GM19351 (cell line): ENCODE measurements around the gene RASGRF1.
"Not testable (repeated sequence)": the region's sequence is repeated elsewhere in the genome, so short reads cannot be mapped to it uniquely, and the experiment has no call there.

Experiments
- ATAC-seq: cut with Tn5 transposase; IDR thresholded peaks from one replicate; pipeline ENCODE4 v1.9.1; 2021; ENCODE audit warnings: mild to moderate bottlenecking, moderate library complexity; ENCODE audit not compliant: unreplicated experiment

RASGRF1 gene

DNA sequence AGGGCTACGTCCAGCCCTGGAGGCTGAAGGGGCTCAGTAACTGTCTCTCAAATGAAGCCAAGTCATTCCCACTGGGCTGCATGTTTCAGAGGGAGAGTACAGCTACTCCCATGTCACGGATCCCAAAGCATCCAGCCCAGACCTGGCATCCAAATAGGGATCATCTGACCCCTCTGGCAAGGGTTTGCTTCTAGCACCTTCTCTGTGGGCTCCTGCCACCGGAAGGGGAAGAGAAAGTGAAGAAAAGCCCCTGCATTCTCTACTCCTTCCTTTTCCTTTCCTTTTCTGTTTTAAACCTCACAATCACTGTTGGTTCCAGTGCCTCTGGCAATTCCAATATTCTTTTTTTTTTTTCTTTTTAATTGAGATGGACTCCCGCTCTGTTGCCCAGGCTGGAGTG lies 81.2 kb downstream of the RASGRF1 start:
- ATAC-seq, result no peak

DNA sequence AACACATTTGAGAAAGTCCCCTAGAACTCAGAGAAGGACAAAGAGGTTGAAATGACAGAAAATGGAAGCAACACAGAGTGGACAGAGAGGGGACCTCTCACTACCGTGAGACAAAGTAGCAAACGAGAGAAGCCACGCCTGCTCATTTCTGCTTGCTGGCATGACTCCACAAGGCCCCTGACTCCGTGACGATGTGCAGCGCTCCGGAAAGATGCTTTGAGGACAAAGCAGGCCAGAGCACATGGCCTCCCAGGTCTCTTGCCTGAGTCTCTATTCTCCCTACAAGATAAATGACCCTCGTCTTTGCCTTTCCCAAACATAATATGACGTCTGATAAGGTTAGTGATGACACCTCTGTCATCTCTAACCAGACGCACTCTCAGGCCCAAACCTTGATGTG lies 81.9 kb downstream of the RASGRF1 start:
- no peak for ATAC-seq

DNA sequence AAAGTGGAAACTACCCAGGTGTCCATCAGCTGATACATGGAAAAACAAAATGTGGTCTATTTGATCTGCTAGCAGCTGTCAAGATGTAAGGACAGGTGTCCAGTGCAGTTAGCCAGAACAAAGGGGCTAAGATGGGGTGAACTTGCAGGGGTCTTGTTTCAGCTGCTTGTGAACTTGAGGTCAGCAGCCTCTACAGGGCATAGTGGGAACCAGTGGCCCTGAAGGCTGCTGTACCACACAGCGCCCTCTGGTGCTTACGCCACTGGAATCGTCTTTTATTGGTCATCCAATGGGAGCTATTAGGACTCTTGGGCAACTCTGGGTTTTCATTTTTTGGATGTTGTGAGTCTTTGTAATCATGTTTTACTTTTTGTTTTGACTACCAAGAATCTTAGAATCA lies 83.5 kb downstream of the RASGRF1 start:
- no peak for ATAC-seq

DNA sequence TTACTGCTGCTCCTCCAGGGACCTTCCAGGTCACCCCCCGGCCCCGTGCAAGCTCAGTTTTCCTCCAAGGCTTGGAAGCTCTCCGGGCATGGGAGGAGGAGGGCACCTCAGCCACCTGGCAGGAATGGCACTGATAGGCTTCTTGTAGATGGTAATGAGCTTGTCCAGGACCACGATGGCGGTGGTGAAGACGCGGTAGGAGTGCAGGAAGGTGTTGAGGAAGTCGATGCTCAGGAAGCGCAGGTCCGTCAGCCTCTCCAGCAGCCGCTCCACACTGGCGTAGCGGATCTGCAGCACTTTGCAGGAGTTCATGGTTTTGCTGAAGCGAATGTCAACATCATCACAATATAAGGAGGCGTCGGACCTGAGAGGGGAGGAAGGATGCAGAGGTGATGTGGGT lies 84.5 kb downstream of the RASGRF1 start:
- ATAC-seq, result no peak

DNA sequence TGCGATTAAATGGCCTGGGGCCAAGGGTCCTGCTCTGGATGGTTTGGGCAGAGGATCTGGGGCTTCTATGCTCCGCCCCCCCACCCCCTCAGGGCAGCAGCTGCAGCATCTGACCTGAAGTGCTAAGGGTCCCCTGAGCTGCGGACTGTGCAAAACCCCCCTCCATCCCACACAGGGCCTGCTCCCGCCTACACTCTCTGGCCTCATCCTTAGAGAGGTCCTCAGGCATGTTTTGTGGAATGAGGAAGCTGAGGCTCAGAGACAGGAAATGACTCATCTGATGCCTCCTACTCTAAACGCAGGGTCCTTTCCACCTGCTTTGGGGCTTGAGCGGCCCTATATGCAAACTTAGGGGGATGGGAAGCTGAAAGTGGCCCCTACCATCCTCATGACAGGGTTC lies 86.2 kb downstream of the RASGRF1 start:
- peak; percentile 86 for ATAC-seq

DNA sequence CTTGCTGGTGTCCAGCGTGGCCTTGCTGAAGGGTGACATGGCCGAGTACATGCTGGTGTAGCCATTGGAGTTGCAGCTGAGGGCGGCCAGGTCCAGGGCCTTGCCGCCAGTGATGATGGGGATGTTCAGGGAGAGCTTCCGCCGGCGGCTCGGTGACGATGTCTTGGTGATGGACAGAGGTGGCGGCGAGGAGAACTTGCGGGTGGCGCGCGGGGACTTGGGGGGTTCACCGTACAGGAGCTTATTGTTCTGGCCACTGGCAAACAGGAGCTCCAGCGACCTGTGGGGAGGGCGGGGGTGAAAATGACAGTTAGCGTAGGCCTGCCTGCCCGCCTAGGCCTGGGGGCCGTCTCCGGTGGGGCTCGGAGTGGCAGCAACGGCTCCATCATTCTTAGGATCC lies 86.7 kb downstream of the RASGRF1 start:
- ATAC-seq, result no peak

DNA sequence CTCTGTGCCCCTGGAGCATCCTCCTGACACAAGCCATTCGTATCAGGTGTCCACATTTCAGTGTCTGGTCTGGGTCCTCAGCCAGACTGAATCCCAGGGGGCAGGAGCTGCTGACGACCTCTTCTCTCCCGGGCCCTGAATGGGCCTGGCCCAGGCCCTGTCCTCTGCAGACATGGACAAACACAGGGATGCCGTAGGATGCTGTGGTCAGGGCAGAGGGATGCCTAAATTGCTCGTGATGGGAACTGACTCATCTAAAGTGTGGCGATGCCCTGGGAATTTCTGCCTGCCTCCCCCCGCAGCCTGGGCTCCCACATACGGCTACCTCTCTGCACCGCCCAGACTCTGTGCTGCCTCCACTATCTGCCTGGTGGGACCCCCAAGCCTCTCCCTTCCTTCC lies 87.3 kb downstream of the RASGRF1 start:
- ATAC-seq, result no peak

DNA sequence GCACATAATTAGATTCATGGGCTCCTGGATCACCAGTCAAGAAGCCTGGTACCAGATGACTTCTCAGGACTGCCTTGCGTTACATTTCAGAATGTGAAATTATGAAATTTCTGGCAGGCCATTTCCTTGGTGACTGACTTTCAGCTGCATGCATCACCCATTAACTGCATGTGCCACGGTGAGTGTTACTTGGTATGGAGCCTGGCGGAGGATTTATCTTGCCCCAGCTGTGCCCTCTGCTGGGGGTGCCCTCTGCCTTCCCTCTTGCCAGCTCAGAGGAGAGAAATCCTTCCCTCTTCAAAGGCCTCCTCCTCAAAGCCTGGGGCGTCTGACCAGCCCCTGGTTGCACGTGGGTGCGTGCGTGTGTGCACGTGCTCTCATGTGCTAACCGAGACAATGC lies 88.0 kb downstream of the RASGRF1 start:
- no peak for ATAC-seq

DNA sequence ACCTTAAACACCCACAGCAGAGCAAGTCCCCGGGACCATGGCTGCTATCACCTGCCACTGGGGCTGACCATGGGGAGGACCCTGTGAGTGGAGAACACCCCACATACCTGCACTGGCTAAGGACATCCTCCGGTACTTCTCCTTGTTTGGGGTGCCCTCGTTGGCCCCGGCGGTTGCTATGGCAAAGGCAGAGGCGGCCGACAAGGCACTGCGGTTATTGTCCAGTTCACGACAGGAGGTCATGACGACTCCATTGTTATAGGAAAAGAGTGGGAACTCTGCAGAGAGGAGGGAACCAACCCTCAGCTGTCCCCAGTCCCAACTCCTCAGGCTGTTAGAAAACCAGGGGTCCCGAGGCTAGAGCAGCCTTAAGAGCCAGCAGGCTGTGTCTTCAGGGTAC lies 90.9 kb downstream of the RASGRF1 start:
- no peak for ATAC-seq

DNA sequence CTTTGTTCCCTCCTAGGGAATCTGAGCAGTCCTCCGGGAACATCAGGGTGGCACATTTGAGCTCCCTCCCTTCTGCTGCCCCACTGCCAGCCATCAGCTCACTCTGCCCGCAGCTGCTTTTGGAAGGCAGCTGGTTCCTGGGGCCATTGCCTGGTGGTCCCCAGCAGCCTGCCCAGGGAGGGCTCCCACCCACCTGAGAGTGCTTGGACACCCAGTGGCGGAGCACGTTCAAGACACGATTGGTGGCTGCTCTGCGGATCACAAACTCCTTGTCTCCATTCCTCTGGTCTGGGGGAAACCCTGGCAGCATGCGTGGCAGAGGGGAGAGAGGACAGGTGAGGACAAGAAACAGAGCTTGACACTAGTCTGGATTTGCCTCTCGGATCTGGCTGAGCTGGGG lies 92.1 kb downstream of the RASGRF1 start:
- ATAC-seq, result no peak

DNA sequence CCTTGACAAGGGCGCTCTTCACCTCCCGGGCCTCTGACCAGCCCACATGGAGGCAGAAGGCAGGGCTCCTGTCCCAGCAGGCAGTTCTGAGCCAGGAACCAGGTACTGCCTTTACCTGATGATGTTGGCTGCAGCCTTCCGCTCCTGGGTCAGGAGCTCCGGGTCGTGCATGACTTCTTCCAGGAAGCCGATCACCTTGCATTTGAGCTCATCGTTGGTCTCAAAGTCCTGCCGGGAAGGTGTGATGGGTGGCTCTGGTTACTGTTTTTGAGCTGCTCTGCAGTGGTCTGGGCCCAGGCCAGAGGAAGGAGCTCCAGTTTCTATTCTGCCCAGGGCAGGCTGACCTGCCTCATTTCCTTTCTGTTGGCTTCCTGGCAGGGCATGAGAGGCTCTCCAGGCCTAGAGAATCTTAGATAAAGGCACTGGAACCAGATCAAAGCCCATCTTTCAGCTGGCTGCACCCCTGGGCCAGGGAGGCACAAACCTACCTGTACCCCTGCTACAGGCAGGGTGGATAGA lies 92.5 kb downstream of the RASGRF1 start:
- ATAC-seq, result no peak

DNA sequence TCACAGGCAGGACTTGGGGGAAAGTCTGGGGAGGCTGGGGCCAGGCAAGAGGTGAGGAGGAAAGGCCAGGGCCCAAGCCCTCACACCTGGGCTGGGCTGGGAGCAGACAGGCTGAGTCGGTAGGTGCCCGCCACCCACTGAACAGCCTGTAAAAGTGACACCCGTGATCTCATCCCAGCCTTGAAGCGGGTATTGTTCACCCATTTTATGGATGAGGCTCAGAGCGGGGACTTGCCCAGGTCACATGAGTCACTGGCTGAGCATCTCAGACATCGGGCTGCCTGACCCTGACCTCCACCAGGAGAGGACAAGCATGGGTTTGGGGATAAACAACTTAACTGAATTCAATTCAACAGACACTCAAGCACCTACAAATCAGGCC lies 93.7 kb downstream of the RASGRF1 start:
- ATAC-seq, result no peak

DNA sequence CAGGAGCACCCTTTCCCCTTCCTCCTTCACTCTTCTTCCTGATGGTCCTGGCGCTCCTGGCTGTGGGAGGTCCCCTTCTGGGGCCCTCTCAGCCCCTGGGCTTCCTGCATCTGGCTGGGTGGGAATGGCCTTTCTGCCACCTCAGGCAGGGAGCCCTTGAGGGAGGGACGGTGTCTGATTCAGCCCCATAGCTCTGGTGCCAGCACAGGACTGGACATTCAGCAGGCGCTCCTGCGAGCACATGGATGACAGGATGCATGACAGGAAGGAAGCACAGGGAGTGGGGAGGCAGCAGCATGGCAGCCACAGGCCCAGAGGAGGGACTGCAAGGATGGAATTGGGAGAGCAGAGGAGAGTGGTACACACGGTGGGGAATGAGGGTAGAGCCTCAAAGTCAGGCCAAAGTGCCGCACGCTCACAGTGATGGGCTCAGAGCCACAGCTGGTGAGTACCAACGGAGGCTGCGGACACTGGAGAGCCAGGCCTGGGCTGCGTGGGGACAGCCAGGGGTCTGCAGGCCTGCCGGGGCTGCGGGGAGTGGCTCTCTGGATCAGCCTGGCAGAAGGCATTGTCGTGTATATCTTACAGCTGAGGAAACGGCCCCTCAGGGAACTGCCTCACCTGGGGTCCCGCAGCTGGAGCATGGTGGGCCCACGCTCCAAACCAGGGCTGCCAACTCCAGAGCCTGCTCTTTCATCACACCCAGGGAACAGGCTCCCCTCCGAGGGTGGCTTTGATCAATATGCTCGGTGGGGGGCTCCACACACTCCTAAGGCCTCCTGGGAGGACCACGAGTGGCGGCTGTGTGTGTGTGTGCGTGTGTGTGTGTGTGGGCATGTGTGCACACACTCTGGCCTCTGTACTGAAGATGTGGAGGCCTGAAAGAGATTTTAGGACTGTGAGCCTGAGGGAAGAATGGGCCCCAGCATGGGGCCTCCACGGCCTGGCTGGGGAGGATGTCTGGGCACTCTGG lies 94.4 kb downstream of the RASGRF1 start:
- ATAC-seq, result no peak

DNA sequence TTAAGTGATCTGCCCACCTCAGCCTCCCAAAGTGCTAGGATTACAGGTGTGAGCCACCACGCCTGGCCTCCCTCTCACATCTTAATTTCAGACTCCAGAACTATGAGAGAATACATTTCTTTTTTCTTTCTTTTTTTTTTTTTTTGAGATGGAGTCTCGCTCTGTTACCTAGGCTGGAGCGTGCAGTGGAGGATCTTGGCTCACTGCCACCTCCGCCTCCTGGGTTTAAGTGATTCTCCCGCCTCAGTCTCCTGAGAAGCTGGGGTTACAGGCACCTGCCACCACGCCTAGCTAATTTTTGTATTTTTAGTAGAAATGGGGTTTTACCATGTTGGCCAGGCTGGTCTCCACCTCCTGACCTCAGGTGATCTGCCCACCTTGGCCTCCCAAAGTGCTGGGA lies 95.4 kb downstream of the RASGRF1 start:
- ATAC-seq, result not testable (repeated sequence)

DNA sequence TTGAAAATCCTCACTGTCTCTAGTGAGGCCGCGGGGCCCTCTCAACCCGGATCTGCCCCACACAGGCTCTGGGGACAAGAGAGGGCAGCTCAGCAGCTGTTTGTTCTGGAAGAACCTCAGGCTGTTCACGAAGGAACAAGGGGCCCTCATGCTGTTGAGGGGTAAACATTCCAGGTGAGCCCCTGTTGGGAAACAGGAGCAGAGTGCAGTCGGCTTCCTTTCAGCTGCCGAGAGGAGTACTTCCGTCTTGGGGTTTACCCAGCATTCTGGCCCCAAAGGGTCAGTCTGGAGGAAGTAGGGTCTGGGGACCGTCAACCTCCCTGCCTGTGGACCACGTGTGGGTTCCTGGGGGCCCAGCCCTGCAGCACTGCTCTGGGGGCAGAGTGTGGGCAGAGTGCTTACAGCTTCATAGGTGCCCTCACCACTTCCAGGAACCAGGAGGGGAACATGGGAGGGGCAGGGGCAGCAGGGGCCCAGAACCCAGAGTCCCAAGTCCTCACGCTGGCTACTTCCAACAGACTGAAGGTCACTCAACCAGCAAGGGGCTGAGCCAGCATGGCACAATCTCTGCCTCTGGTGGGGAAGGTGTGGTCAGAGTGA lies 96.5 kb downstream of the RASGRF1 start:
- no peak for ATAC-seq

DNA sequence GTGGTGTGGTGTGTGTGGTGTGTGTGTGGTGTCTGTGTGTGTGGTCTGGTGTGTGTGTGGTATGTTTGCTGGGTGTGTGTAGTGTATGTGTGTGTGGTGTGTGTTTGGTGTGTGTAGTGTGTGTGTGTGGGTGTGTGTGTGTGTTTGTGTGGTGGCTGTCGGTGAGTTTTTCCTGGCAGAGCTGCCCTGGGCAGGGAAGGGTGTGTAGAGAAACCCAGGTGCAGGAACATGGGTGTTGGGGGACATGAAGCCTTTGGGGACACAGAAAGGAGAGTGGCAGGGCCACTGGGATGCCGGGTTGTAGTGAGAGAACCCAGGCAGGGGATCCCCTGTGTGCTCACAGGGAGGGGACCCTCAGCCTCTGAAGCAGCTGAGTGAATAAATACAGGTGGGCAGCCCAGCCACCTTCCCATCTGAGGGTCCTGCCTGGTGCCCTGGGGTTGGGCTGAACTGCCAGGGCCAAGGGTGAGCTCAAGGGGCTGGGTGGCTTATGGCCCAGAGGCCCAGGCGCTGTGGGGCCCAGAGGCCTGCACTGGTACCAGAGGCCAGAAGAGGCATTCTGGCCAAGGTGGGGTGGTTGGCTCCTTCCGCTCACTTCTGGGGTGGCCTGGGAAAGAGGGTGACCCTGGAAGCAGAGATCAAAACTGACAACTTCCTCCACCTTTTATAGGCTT lies 97.2 kb downstream of the RASGRF1 start:
- no peak for ATAC-seq

DNA sequence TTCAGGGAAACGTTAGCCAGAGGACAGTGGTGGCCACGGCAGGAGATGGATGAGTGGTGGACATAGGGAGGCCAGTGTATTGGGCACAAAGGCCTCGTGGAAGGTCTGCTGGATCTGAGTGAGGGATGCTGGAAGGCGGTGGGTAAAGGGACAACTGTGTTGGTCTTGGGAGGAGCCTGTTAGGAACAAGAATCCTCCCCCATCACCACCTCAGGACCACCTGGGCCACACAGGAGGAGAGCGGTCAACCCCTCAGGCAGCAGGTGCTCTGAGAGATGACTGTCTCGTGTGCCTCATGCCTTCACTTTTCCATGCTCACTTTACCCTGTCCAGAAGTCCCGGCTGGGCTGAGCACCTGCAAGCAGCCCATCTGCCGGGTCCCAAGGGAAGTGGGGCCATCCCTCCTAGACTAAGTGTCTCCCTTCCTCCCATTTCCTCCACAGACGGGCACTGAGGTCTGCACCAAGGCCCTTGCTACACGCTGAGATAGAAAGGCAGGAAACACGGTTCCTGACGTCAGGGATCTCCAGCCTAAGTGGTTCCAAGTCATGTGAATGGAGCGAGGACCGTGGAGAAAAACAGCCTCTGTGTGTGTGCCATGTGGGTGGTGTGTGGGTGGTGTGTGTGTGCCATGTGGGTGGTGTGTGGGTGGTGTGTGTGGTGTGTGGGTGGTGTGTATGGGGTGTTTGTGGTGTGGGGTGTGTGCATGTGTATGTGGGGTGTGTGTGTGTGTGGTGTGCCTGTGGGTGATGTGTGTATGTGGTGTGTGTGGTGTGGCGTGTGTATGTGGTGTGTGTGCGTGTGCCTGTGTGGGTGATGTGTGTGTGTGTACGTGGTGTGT lies 97.9 kb downstream of the RASGRF1 start:
- no peak for ATAC-seq

DNA sequence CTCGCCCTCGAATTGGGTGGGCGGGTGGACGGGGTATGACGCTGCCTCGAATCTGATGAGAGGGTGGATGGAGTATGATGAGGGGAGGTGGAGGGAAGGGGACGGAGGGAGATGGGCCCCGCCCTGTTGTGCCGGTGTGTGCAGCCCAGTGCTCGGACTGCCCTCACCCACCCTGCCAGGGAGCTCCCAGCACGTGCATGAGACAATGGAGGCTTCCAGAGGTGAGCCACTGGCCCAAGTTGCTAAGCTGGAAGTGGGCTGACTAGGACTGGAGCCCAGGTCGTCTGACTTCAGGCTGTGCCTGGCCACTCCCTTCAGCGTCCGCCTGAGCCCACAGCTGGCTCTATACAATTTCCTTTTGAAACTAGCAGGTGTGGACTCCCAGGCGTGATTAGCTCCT lies 98.7 kb downstream of the RASGRF1 start:
- no peak for ATAC-seq

DNA sequence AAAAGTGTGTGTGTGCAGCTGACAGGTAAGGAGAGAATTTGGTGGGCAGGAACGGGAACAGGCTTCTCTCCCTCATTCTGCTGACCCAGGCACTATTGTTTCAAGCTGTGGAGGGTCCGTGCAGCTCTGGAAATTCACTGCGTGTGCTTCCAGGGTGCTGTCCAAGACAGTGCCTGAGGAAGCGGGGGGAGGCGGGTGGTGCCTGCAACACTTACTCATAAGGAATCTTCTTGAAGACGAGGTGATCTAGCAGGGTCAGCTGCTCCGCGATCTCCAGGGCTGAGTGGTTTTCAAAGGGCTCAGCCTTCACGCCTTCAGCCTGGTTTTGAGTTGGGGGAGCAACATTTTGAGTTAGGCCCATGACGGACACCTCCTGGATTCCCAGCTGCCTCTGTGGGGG lies 99.1 kb downstream of the RASGRF1 start:
- ATAC-seq, result no peak

DNA sequence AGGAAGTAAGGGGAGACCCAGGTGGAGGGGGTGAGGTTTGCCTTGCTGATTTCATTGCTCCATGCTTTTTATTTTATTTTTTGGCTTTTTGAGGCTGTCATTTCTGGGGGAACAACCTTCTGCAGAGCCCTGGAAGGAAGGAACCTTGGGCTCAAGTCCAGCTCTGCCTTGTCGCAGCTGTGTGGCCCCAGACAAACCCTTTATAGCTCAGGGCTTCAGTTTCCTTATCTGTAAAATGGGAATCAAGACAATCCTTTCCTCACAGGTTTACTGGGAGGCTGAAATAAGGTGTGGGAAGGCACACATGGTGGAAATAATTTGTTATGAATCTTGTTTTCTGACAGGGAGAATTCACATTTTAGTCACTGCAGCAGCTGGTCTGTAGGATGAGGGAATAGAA lies 100.3 kb downstream of the RASGRF1 start:
- ATAC-seq, result no peak

DNA sequence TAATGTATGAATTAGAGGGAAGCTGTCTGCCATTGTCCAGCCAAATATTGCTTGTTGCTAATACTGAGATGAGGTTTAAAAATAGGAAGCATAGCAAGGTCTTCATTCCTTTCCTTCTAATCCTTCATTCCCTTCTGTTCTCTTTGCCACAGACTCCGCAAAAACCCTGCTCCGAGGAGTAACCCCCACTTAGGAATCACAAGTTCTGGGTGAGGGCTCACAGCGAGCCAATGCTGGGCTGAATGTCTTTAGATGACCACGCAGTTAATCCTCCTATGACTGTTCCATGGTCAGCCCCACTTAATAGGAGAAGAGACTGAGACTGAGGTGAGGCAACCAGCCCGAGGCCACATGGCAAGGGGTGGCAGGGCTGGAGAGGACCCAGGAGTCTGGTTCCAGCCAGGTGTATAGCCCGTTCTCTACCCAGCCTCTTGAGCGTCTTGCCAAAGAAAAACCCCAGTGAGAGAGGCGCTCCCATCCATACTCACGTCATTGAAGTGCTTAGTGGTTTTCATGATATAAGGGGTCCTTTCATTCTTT lies 100.8 kb downstream of the RASGRF1 start:
- ATAC-seq, result no peak
